T-helper 2 cell treated with Interferon-gamma antibody and Interleukin-4, amounts not matched to agents 100 ng/mL and 5 ng/mL, for 36 hours (primary cell): ENCODE results near the gene KIF4B. TPM values are rescaled to one million over a fixed set of nuclear protein-coding genes. Genes with fewer than 3 reads are reported as not detected.
"Not testable (repeated sequence)": the region's sequence is repeated elsewhere in the genome, so short reads cannot be mapped to it uniquely, and the experiment has no call there.

ENCODE experiments used
- intact Hi-C: fragments of 100-400 bp; cut with micrococcal nuclease; formaldehyde crosslinking; loops from one replicate; pipeline ENCODE4 v1.15.1; 2023
- total RNA-seq: library from RNA; stranded (reverse); gene quantifications from 2 replicates; pipeline ENCODE4 v1.2.3, GENCODE V29; 2022

KIF4B gene, protein sequence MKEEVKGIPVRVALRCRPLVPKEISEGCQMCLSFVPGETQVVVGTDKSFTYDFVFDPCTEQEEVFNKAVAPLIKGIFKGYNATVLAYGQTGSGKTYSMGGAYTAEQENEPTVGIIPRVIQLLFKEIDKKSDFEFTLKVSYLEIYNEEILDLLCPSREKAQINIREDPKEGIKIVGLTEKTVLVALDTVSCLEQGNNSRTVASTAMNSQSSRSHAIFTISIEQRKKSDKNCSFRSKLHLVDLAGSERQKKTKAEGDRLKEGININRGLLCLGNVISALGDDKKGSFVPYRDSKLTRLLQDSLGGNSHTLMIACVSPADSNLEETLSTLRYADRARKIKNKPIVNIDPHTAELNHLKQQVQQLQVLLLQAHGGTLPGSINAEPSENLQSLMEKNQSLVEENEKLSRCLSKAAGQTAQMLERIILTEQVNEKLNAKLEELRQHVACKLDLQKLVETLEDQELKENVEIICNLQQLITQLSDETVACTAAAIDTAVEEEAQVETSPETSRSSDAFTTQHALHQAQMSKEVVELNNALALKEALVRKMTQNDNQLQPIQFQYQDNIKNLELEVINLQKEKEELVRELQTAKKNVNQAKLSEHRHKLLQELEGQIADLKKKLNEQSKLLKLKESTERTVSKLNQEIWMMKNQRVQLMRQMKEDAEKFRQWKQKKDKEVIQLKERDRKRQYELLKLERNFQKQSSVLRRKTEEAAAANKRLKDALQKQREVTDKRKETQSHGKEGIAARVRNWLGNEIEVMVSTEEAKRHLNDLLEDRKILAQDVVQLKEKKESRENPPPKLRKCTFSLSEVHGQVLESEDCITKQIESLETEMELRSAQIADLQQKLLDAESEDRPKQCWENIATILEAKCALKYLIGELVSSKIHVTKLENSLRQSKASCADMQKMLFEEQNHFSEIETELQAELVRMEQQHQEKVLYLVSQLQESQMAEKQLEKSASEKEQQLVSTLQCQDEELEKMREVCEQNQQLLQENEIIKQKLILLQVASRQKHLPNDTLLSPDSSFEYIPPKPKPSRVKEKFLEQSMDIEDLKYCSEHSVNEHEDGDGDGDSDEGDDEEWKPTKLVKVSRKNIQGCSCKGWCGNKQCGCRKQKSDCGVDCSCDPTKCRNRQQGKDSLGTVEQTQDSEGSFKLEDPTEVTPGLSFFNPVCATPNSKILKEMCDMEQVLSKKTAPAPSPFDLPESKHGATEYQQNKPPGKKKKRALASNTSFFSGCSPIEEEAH
- 0.07 TPM in 1 of 2 replicates, not detected in the other for total RNA-seq

DNA sequence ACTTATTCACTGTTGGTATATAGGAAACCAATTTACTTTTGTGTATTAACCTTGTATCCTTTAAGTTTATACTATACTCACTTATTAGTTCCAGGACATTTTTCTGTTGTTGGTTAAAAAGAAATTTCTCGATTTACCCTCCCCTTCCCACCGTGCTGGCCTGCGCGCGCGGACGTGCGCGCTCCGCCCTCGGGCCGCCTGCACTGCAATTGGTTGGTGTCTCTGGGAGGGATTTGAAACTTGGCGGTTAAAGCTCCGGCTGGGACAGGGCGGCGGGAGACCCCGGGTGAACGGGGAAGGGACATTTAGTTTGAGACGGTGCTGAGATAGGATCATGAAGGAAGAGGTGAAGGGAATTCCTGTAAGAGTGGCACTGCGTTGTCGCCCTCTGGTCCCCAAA is at the start of gene KIF4B:
Gene KIF4B, plus strand, starts transcription at position 230 of the 400 bp plus-strand sequence. Its CDS starts 105 bp downstream, at position 335.
- intact Hi-C loops = no loop called here

DNA sequence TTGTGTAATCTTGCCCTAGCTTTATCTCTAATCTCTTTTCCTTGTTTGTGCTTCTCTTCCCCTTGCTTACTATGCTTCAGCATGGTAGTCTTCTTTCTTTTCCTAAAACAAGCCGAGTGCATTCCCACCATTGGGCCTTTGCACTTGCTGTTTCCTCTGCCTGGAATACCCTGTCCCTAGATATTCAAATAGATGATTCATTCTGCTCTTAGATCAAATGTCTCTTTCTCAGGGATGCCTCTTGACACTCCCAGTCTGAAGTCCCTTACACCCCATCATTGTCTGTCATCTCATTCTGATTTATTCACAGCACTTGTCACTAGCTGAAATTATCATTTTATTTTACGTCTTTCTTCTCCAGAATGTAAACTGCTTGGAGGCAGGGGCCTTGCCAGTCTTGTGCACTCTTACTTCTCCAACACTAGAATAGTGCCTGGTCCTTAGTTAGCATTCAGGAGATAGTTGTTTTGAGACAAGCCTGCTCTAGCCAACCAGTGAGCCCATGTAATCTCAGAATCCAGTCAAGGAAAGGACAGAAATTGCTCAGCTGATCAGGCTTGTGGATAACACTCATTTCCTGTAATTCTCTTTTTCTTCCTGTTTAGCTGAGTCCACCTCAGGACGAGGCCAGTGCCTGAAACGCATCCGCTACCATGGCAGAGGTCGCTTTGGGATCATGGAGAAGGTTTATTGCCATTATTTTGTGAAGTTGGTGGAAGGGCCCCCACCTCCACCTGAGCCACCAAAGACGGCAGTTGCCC is 47.3 kb upstream of the KIF4B start:
- intact Hi-C loops = no loop called here

DNA sequence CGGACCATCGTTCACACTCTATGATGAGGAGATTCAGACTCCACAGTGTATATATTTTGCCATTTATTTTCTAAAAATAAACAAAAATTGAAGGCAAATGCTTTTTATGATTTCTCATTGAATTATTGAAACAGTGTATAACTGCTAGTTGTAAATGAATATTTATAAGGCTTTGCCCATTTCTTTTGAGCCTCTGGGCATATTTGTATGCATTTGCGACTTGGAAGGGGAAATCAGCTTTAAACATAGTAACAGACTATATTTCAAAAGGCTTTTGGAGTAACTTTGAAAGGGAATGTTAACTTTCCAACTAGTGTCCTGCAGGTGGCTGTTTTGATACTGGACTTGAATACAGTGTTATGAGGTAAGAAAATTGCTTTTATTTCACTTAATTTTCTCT is 46.7 kb upstream of the KIF4B start:
- intact Hi-C loops = no loop called here

DNA sequence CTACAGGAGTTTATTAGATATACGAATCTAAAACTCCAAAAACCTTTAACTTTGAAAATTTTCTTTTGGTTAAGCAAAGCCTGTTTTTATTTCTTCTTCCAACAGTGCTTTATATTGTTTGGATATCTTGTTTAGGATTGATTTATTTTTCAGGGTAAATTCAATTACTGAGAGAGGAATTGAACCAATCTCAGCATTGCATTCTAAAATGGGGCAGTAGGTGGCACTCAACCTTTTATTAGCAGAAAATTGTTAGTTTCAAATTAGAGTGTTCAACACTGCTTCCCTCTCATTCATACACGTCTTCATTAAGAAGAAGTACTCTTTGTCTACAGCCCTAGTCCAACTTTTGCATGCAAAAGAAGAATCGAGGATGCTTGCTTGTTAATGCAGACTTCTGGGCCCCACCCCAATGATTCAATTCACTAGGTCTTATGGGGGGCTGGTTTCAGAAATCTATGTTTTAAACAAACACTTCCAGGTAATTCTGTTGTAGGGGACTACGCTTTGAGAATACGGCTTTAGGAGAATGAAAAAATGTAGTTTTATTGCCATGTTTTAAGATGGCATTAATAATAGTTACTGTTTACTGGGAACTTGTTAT is 46.0 kb upstream of the KIF4B start:
- intact Hi-C loops = no loop called here

DNA sequence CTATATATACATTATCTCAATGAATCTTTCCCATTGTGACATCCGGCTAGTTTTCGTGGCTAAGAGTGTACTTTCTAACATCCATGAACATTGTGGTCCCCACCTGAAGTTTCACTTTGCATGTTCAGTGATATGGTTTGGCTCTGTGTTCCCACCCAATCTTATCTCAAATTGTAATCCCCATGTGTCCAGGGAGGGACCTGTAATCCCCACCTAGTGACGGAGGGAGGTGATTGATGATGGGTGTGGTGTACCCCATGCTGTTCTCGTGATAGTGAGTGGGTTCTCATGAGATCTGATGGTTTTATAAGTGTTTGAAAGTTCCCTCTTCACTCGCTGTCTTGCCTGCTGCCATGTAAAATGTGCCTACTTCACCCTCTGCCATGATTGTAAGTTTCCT is 44.6 kb upstream of the KIF4B start:
- intact Hi-C loops = no loop called here

DNA sequence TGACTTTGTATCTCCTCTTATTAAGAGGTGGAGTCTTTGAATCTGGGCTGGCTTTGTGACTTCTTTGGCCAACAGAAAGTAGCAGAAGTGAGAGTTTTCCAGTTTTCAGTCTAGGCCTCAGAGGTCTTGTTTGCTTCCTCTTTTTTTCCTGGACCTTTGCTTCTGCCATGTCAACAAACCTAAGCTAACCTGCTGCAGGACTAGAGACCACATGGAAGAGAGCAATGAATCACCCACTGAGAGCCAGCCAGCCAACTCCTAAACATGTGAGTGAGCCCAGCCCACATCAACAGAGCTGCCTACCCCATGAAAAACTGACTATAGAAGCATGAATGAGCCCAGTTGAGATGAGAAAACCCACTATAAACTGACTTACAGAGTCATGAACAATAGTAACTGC is 42.8 kb upstream of the KIF4B start:
- intact Hi-C loops = no loop called here

DNA sequence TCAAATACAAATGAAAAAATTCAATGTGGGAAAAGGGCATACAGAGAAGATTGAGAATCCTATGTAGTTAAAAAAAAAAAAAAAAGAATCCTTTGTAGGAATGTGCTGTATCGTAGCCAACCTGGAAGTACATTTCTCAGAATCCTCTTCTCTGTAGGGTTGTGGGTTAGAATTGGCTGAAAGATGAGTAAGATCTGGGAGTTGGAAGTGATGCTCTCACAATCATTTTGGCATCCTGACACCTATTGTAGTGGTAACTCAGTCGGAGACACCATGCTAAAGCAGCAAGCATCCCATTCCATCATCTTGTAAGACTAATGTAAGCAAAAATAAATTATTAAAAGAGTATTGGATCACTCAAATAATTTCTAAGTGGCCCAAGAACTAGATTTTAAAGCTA is 42.1 kb upstream of the KIF4B start:
- intact Hi-C loops = no loop called here

DNA sequence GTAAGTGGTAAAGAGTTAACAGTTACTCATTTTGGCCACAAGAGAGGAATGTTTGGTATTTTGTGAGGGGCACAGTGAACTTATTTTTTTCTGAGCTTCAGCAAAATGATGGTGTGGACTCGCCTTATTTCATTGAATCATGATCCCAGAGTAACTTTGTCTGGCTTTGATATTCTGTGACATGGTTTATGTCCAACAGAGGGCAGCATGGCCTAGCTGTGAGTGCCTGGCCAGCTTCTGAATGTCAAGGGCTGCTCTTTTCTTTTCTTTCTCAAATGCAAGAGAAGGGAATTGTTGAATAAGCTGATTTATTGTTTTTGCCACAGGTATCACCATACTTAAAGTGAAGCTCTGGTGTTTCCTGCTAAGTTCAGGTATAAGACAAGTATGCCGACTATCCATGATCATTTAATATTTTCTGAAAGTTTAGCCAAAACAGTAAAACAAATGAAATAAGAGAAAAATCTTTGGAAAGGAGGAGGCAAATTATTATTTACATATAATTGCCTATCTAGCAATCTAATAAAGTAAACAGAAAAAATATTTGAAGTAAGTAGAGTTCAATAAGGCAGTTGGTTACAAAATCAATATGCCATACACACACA is 41.0 kb upstream of the KIF4B start:
- intact Hi-C loops = no loop called here

DNA sequence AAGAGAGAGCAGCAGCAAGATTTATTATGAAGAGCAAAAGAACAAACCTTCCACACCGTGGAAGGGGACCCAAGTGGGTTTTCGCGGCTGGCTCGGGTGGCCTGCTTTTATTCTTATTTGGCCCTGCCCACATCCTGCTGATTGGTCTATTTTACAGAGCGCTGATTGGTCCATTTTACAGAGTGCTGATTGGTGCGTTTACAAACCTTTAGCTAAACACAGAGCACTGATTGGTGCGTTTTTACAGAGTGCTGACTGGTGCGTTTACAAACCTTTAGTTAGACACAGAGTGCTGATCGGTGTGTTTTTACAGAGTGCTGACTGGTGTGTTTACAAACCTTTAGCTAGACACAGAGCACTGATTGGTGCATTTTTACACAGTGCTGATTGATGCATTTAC is 37.5 kb upstream of the KIF4B start:
- intact Hi-C loops = not testable (repeated sequence)

DNA sequence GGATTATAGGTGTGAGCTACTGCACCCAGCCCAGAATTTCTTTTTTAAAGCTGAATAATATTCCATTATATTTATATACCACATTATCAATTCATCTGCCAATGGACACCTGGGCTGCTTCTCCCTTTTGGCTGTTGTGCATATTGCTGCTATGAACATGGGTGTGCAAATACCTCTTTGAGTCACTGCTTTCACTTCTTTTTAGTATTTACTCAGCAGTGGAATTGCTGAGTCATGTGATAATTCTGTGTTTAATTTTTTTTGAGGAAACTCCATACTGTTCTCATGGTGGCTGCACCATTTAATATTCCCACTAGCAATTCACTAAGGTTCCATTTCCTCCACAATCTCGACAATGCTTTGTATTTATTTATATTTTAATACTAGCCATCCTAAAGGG is 36.1 kb upstream of the KIF4B start:
- intact Hi-C loops = no loop called here

DNA sequence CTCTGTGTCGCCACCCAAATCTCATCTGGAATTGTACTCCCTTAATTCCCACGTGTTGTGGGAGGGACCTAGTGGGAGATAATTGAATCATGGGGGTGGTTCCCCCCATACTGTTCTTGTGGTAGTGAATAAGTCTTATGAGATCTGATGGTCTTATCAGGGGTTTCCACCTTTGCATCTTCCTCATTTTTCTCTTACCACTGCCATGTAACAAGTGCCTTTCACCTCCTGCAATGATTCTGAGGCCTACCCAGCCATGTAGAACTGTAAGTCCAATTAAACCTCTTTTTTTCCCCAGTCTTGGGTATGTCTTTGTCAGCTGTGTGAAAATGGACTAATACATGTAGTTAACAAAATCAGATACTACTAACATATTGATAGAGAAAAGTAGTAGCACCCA is 35.3 kb upstream of the KIF4B start:
- intact Hi-C loops = not testable (repeated sequence)

DNA sequence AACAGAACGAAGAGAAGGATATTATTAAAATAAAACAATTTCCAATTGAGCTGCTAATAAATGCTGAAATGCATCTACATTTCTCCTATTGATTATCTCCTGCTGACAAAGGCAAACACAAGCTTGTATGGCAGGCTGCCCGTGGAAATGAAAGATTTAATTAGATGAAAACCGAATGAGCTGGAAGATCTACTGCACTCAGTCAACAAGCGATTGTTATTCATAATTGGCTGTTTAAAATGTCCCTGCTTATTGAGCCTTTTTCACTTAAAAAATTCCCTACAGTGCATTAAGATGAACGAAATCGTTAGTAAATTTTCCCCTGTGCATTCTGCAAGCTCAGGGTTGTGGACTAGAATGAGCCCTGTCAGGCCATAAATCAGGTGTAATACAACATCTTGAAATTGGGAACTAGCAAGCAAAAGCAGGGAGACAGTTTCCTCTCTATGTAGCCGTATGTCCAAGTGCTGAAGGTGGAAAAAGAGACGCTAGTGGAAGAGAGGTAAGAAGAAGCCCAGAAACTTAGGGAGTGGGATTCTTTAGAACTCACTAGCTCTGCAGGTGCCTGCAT is 28.5 kb upstream of the KIF4B start:
- intact Hi-C loops = no loop called here

DNA sequence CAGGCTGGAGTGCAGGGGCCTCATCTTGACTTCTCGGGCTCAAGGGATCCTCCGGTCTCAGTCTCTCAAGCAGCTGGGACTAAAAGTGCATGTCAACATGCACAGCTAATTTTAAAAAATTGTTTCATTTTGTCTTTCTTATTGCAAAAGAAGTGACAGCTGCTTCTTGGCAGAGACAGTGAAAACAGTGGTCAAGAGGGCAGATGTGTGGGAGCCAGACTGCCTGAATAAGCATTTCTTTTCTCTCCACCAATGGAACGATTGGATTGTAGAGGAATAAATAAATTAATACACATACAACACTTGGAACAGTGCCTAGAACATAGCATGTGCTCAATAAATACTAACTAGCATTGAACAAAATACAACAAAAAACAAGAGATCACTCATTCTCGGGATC is 27.4 kb upstream of the KIF4B start:
- intact Hi-C loops = no loop called here

DNA sequence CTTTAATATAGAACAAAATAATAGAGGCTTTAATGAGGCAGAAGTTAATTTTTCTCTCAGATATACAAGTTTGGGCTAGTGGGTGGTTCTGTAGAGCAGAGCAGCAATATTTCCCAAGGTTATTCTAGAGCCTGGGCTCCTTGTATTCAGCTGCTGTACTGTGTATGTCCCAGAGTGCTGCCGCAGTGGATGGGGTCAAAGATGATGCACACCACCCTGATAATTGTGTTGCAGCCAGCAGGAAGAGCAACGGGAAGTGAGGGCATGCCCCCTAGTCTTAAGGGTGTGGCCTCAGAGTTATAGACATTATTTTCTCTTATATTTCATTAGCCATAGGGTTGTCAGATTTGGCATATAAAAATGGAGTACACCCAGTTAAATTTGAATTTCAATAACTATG is 23.9 kb upstream of the KIF4B start:
- intact Hi-C loops = no loop called here

DNA sequence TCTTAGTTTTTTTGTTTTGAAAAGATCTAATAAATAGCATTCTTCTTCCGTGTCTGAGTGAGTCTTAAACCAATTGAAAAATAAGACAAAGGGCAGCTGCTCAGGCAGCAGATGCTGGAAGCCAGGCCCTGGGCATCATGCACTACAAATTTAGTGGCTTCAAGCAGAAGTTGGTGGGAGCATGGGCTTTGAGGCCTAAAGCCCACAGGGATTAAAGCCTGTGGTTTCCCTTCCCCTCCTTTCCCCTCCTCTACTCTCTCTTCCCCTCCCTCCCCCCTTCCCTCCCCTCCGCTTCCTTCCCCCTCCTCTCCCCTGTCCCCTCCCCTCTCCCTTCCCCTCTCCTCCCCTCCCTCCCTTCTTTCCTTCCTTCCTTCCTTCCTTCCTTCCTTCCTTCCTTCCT is 20.1 kb upstream of the KIF4B start:
- intact Hi-C loops = no loop called here

DNA sequence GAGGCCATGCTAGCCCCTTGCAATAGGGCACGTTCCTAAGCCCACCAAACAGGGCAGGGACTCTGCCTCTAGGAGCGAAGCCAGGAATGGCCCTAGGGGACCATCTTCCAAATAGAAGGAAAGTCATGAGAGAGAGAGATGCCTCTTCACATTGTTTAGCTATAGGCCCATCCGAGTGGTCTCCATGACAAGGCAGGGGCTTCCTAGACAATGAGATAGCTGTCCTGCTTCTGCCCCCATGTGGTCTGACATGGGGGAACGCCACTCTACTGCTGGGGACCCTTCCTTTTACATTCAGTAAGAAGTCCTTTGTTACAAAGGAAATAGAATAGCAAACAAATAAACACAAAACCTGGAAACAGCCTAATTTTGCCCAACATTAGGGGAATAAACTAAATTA is 17.9 kb upstream of the KIF4B start:
- intact Hi-C loops = no loop called here

DNA sequence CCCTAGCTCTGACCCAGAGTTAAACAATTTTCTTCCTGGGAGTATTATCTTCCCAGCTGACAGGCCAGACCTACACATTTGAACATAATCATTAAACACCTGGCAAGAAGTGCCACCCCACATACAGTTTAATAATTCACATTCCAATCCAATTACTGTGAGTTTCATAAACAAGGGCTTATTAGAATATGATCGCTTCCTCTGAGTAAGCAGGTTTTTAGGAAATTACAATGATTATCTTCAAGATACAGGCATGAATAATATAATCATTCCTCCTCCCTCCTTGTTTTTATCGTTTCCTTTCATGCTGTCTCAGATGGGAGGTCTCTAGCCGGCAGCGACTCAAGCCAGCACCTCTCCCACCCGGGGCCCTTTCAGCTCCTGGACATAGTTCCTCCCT is 15.8 kb upstream of the KIF4B start:
- intact Hi-C loops = no loop called here

DNA sequence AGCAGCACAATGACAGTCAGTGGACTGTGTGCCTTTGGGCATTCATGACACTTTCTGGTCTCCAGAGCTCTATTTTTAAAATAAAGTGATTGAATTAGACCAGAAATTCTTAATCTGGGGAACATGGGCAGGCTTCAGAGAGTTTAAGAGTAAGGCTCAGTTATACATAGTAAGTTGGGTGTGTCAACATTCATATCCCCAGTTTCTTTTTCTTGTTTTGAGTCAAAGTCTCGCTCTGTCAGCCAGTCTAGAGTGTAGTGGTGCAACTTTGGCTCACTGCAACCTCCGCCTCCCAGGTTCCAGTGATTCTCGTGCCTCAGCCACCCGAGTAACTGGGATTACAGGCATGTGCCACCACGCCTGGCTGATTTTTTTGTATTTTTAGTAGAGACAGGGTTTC is 13.7 kb upstream of the KIF4B start:
- intact Hi-C loops = no loop called here

DNA sequence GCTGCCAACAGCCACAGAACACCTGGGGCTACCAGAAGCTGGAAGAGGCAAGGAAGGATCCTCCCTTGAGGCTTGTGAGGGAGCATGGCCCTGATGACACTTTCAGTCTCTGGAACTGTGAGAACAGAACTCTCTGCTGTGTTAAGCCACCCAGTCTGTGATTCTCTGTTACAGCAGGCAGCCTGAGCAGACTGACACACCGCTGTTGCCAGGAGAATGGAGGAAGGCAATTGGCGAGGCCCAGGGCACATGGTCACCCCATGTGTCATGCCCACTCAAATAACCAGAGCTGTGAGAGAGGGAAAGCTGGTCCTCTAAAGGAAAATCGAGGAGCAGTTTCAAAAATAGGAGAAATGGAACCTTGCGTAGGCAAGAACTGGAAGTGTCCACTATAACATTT is 12.0 kb upstream of the KIF4B start:
- intact Hi-C loops = no loop called here

DNA sequence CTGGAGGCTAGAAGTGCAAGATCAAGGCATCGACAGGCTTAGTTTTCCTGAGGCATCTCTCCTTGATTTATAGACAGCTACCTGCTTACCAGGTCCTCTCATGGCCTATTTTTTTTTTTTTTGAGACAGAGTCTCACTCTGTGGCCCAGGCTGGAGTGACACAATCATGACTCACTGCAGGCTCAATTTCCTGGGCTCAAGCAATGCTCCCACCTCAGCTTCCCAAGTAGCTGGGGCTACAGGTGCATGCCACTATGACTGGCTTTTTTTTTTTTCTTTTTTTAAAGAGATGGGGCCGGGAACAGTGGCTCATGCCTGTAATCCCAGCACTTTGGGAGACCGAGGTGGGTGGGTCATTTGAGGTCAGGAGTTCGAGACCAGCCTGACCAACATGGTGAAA is 10.8 kb upstream of the KIF4B start:
- intact Hi-C loops = not testable (repeated sequence)
